ENCODE results near the gene TET1. TPM values are rescaled to one million over a fixed set of nuclear protein-coding genes. Genes with fewer than 3 reads are reported as not detected.
"Not testable (repeated sequence)": the region's sequence is repeated elsewhere in the genome, so short reads cannot be mapped to it uniquely, and the experiment has no call there.

The TET1 gene
- total RNA-seq, 1 experiment from 2014 or later = 1.2 TPM

- H3K27me3 Mint-ChIP-seq (ENCODE audit: unreplicated experiment) = no peaks in the 10 kb centered on the region
- intact Hi-C loops (cut with micrococcal nuclease; ENCODE audit: unreplicated experiment) = no loop called here
- H3K9me3 Mint-ChIP-seq (ENCODE audit: low read depth, unreplicated experiment) = no peaks in the 10 kb centered on the region
- no peaks in the 10 kb centered on the region for H3K36me3 Mint-ChIP-seq (ENCODE audit: insufficient read depth, unreplicated experiment)
- BruUV-seq (replicated peaks) = no TSS peak
- DNase-seq = no peak
- peaks cover 8% of the 10 kb centered on the region for H3K4me1 Mint-ChIP-seq (ENCODE audit: low read depth, unreplicated experiment)
- no peak for TF ChIP-seq CTCF (IDR thresholded peaks at IDR 0.05; ENCODE audit: unreplicated experiment)
- no peak overlapping the region for H3K27ac Mint-ChIP-seq (ENCODE audit: unreplicated experiment)
- CTCF ChIA-PET = no interaction called here
- no peak overlapping the region for H3K4me3 Mint-ChIP-seq (ENCODE audit: low read depth, unreplicated experiment)
These were observed 59.5 kb downstream of the TET1 start for GRCh38 chr10:68619595-68619994.

GRCh38 chr10:68625316-68625921 lies 65.3 kb downstream of the TET1 start:
- Mint-ChIP-seq H3K4me3 (ENCODE audit: low read depth, unreplicated experiment) (no peak overlapping the region), H3K4me1 (ENCODE audit: low read depth, unreplicated experiment) (peaks cover 10% of the 10 kb centered on the region), H3K36me3 (ENCODE audit: insufficient read depth, unreplicated experiment) (no peaks in the 10 kb centered on the region), H3K9me3 (ENCODE audit: low read depth, unreplicated experiment) (no peaks in the 10 kb centered on the region), H3K27ac (ENCODE audit: unreplicated experiment) (no peak overlapping the region), H3K27me3 (ENCODE audit: unreplicated experiment) (no peaks in the 10 kb centered on the region)
- CTCF ChIA-PET = no interaction called here
- BruUV-seq (replicated peaks) = no TSS peak
- no peak for TF ChIP-seq CTCF (IDR thresholded peaks at IDR 0.05; ENCODE audit: unreplicated experiment)
- DNase-seq = no peak
- intact Hi-C loops (cut with micrococcal nuclease; ENCODE audit: unreplicated experiment) = no loop called here

- H3K4me1 Mint-ChIP-seq (ENCODE audit: low read depth, unreplicated experiment) = peaks cover 10% of the 10 kb centered on the region
- H3K36me3 Mint-ChIP-seq (ENCODE audit: insufficient read depth, unreplicated experiment) = no peaks in the 10 kb centered on the region
- BruUV-seq (replicated peaks) = no TSS peak
- no peak overlapping the region for H3K27ac Mint-ChIP-seq (ENCODE audit: unreplicated experiment)
- intact Hi-C loops (cut with micrococcal nuclease; ENCODE audit: unreplicated experiment) = no loop called here
- no peaks in the 10 kb centered on the region for H3K9me3 Mint-ChIP-seq (ENCODE audit: low read depth, unreplicated experiment)
- peak; percentile 16 for DNase-seq
- no peak for TF ChIP-seq CTCF (IDR thresholded peaks at IDR 0.05; ENCODE audit: unreplicated experiment)
- CTCF ChIA-PET = interaction anchor here (0.6 kb wide), 1 partner anchor 26 kb away, joined by 3 read pairs; no protein-coding TSS in a partner anchor
- no peak overlapping the region for H3K4me3 Mint-ChIP-seq (ENCODE audit: low read depth, unreplicated experiment)
- H3K27me3 Mint-ChIP-seq (ENCODE audit: unreplicated experiment) = no peaks in the 10 kb centered on the region
These were observed 68.5 kb downstream of the TET1 start for GRCh38 chr10:68628576-68629127.

GRCh38 chr10:68632271-68632560 lies 72.1 kb downstream of the TET1 start:
- DNase-seq; CTCF ChIA-PET; H3K27me3 Mint-ChIP-seq (ENCODE audit: unreplicated experiment); intact Hi-C loops (cut with micrococcal nuclease; ENCODE audit: unreplicated experiment); H3K36me3 Mint-ChIP-seq (ENCODE audit: insufficient read depth, unreplicated experiment); H3K9me3 Mint-ChIP-seq (ENCODE audit: low read depth, unreplicated experiment); H3K4me3 Mint-ChIP-seq (ENCODE audit: low read depth, unreplicated experiment); H3K27ac Mint-ChIP-seq (ENCODE audit: unreplicated experiment); H3K4me1 Mint-ChIP-seq (ENCODE audit: low read depth, unreplicated experiment): not testable (repeated sequence)
- BruUV-seq (replicated peaks) = TSS peak; percentile 86

GRCh38 chr10:68633281-68633680 lies 73.1 kb downstream of the TET1 start:
- no peaks in the 10 kb centered on the region for H3K27me3 Mint-ChIP-seq (ENCODE audit: unreplicated experiment)
- intact Hi-C loops (cut with micrococcal nuclease; ENCODE audit: unreplicated experiment) = no loop called here
- H3K36me3 Mint-ChIP-seq (ENCODE audit: insufficient read depth, unreplicated experiment) = no peaks in the 10 kb centered on the region
- no peak for TF ChIP-seq CTCF (IDR thresholded peaks at IDR 0.05; ENCODE audit: unreplicated experiment)
- H3K27ac Mint-ChIP-seq (ENCODE audit: unreplicated experiment) = no peak overlapping the region
- no peaks in the 10 kb centered on the region for H3K9me3 Mint-ChIP-seq (ENCODE audit: low read depth, unreplicated experiment)
- H3K4me1 Mint-ChIP-seq (ENCODE audit: low read depth, unreplicated experiment) = peaks cover 7% of the 10 kb centered on the region
- BruUV-seq (replicated peaks) = no TSS peak
- DNase-seq = no peak
- CTCF ChIA-PET = no interaction called here
- no peak overlapping the region for H3K4me3 Mint-ChIP-seq (ENCODE audit: low read depth, unreplicated experiment)
